HepG2 (cell line): ENCODE results near the gene PARN. TPM values are rescaled to one million over a fixed set of nuclear protein-coding genes. Genes with fewer than 3 reads are reported as not detected.

Experiments
- ATF7-NPFF ChIP-seq: sonication (generic); formaldehyde crosslinking; IDR thresholded peaks from 2 replicates; pipeline ENCODE4 v1.8.1; 2023; ENCODE audit warnings: mild to moderate bottlenecking, low read depth, missing genetic modification reagents, moderate library complexity
- CC2D1A ChIP-seq: sonication (generic); formaldehyde crosslinking; IDR thresholded peaks from 2 replicates; pipeline ENCODE4 v1.8.1; 2023; ENCODE audit warnings: mild to moderate bottlenecking, missing genetic modification reagents
- MZF1 ChIP-seq: sonication (generic); formaldehyde crosslinking; IDR thresholded peaks from 2 replicates; pipeline ENCODE4 v1.8.1; 2023; ENCODE audit warnings: mild to moderate bottlenecking, missing genetic modification reagents, borderline replicate concordance
- PPARG ChIP-seq: conservative IDR thresholded peaks from 2 replicates; pipeline ENCODE4 v1.6.1; 2016; ENCODE audit warnings: missing biosample characterization, missing genetic modification reagents
- RELA ChIP-seq: sonication (generic); formaldehyde crosslinking; IDR thresholded peaks from 2 replicates; pipeline ENCODE4 v1.4.0; 2020; ENCODE audit warnings: missing genetic modification reagents
- SNAPC5 ChIP-seq: sonication (generic); formaldehyde crosslinking; IDR thresholded peaks from 2 replicates; pipeline ENCODE4 v1.8.1; 2023; ENCODE audit warnings: mild to moderate bottlenecking, missing genetic modification reagents, borderline replicate concordance
- TEF ChIP-seq: sonication (generic); formaldehyde crosslinking; IDR thresholded peaks from 2 replicates; pipeline ENCODE4 v1.5.0; 2020; ENCODE audit warnings: missing genetic modification reagents
- ZBTB39 ChIP-seq: sonication (generic); formaldehyde crosslinking; IDR thresholded peaks from 2 replicates; pipeline ENCODE4 v1.5.0; 2020; ENCODE audit warnings: missing genetic modification reagents
- ZBTB4 ChIP-seq: sonication (generic); formaldehyde crosslinking; IDR thresholded peaks from 2 replicates; pipeline ENCODE4 v1.4.0; 2020; ENCODE audit warnings: missing genetic modification reagents, mild to moderate bottlenecking, borderline replicate concordance
- ZBTB46 ChIP-seq: sonication (generic); formaldehyde crosslinking; IDR thresholded peaks from 2 replicates; pipeline ENCODE4 v1.4.0; 2020; ENCODE audit warnings: mild to moderate bottlenecking, missing genetic modification reagents, borderline replicate concordance
- ZFP36L2 ChIP-seq: sonication (generic); formaldehyde crosslinking; IDR thresholded peaks from 2 replicates; pipeline ENCODE4 v1.4.0; 2020; ENCODE audit warnings: missing genetic modification reagents
- ZFP41 ChIP-seq: sonication (generic); formaldehyde crosslinking; IDR thresholded peaks from 2 replicates; pipeline ENCODE4 v1.4.0; 2020; ENCODE audit warnings: mild to moderate bottlenecking, missing genetic modification reagents, borderline replicate concordance
- ZNF235 ChIP-seq: sonication (generic); formaldehyde crosslinking; IDR thresholded peaks from 2 replicates; pipeline ENCODE4 v1.8.1; 2023; ENCODE audit warnings: mild to moderate bottlenecking, missing genetic modification reagents, borderline replicate concordance
- ZNF256 ChIP-seq: sonication (generic); formaldehyde crosslinking; conservative IDR thresholded peaks from 2 replicates; pipeline ENCODE4 v1.4.0; 2020; ENCODE audit warnings: missing genetic modification reagents
- ZNF274 ChIP-seq: sonication (generic); formaldehyde crosslinking; IDR thresholded peaks from 2 replicates; pipeline ENCODE4 v1.5.1; 2020; ENCODE audit warnings: mild to moderate bottlenecking, missing genetic modification reagents
- ZNF30 ChIP-seq: sonication (generic); formaldehyde crosslinking; IDR thresholded peaks from 2 replicates; pipeline ENCODE4 v1.5.0; 2020; ENCODE audit warnings: mild to moderate bottlenecking, missing genetic modification reagents
- ZNF614 ChIP-seq: IDR thresholded peaks from 2 replicates; pipeline ENCODE4 v1.6.1; 2018; ENCODE audit warnings: missing biosample characterization, missing genetic modification reagents, inconsistent platforms, borderline replicate concordance
- ZNF709 ChIP-seq: sonication (generic); formaldehyde crosslinking; IDR thresholded peaks from 2 replicates; pipeline ENCODE4 v1.5.0; 2020; ENCODE audit warnings: mild to moderate bottlenecking, missing genetic modification reagents
- ZNF737 ChIP-seq: sonication (generic); formaldehyde crosslinking; IDR thresholded peaks from 2 replicates; pipeline ENCODE4 v1.5.0; 2020; ENCODE audit warnings: missing genetic modification reagents, mild to moderate bottlenecking, borderline replicate concordance
- ZNF75D ChIP-seq: sonication (generic); formaldehyde crosslinking; IDR thresholded peaks from 2 replicates; pipeline ENCODE4 v1.8.1; 2023; ENCODE audit warnings: missing genetic modification reagents, mild to moderate bottlenecking, borderline replicate concordance
- polyA plus RNA-seq, 8 experiments: library from polyadenylated mRNA; depleted of rRNA in 3 of 8; stranded (reverse) in 7 of 8; unstranded in 1 of 8; fragments of >200 nt; fragmentation: Illumina TruSeq in 4 of 8; extraction: Trizol in 4 of 8; gene quantifications; 2 replicates each; pipeline versions ENCODE4 v1.2.1 to v1.2.3, GENCODE V29; 2011 to 2016; ENCODE audit warnings: low read depth in 4 of 8, missing spikeins in 1 of 8, mixed read lengths in 1 of 8; ENCODE audit not compliant: insufficient read depth in 1 of 8
- total RNA-seq, 5 experiments: library from RNA; depleted of rRNA; stranded (reverse); fragments of >200 nt; fragmentation: Illumina TruSeq; extraction: Trizol; gene quantifications; 2 replicates each; pipeline ENCODE4 v1.2.3, GENCODE V29; 2016; ENCODE audit warnings: low read depth in 1 of 5

PARN gene
- total and polyA plus RNA-seq, 2 of the 13 experiments (the other 11 are each of a cell fraction or from before 2014, with no cell fraction given): 13.3 to 47.6 TPM

GRCh38 chr16:14405611-14406537 lies 224.2 kb downstream of the PARN start (continued):
- TF ChIP-seq ZBTB39 (CRISPR knock-in tag): no peak; the same call in 1 of the 2 replicates
- peak; percentile 76; the same call in 1 of the 2 replicates for TF ChIP-seq TEF (CRISPR knock-in tag)
- TF ChIP-seq ZNF709 (CRISPR knock-in tag): peak; percentile 97
- TF ChIP-seq ZNF737 (CRISPR knock-in tag): no peak
- TF ChIP-seq ZFP41 (CRISPR knock-in tag): no peak
- no peak for TF ChIP-seq ZBTB46 (CRISPR knock-in tag)
- 0 out of 2 replicates have a peak, but pooled peaks have one; percentile 79 for TF ChIP-seq ZNF235 (CRISPR knock-in tag)
- peak; percentile 93; the same call in 1 of the 2 replicates for TF ChIP-seq ZBTB4 (CRISPR knock-in tag)
- TF ChIP-seq ATF7-NPFF (CRISPR knock-in tag): peak; percentile 79
- TF ChIP-seq ZNF30 (CRISPR knock-in tag): no peak
- TF ChIP-seq ZNF274 (CRISPR knock-in tag): peak; percentile 97
- no peak for TF ChIP-seq MZF1 (CRISPR knock-in tag)
- peak; percentile 82; the same call in 1 of the 2 replicates for TF ChIP-seq SNAPC5 (CRISPR knock-in tag)
- TF ChIP-seq CC2D1A: no peak
- TF ChIP-seq ZFP36L2 (CRISPR knock-in tag): 0 out of 2 replicates have a peak, but pooled peaks have one; percentile 35
- TF ChIP-seq RELA: no peak
- no peak for TF ChIP-seq ZNF614 (CRISPR knock-in tag)
- 0 out of 2 replicates have a peak, but pooled peaks have one; percentile 8 for TF ChIP-seq PPARG (CRISPR knock-in tag)
- TF ChIP-seq ZNF256 (CRISPR knock-in tag): peak; percentile 96
- TF ChIP-seq ZNF75D: no peak
